Activated effector memory CD4-positive, alpha-beta T cell treated with Interleukin-2 at 50 U/mL for 16 hours (primary cell): ENCODE measurements around the gene CNOT8.

Experiments
- DNase-seq: peaks from one replicate; pipeline ENCODE4 v3.0.0-alpha.2; 2020

The CNOT8 gene

GRCh38 chr5:154836225-154836624 is 22.2 kb upstream of the CNOT8 start:
- no peak for DNase-seq

DNA sequence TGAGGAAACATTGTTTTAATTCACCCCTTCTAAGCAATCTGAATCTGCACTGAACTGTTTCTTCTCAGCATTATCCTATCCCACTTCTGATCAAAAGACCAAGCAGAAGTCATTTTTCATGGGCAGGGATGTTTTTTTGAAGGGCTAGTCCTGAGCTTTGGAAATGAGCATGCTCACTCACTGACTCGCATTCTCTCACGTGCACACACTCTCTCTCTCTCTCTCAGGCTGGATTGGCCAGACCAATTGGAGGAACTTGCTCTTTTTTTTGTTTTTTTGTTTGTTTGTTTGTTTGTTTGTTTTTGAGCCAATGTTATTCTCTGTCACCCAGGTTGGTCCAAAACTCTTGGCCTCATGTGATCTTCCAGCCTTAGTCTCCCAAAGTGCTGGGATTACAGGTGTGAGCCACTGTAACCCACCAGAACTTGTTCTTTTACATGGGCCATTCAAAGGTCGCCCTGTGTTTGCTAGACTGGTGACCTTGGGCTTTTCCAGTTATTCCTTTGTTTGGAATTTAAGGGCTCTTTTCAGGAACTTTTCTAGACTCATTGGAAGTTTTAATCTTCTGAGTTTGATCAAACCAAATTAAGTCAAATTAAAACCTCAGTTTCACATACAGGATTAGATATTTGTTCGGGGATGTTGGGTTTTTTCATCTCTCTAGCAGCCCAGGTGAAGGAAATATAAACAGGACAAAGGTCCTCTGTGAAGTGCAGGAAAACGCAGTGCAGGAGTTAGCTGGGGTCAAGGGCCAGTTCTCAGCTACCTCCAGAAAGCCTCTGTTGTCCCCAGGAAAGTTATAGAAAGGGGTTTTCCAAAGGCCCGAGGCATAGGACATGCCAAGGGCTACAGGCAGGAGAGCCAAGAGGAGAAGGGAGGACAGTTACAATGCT is 21.2 kb upstream of the CNOT8 start:
- DNase-seq: no peak

DNA sequence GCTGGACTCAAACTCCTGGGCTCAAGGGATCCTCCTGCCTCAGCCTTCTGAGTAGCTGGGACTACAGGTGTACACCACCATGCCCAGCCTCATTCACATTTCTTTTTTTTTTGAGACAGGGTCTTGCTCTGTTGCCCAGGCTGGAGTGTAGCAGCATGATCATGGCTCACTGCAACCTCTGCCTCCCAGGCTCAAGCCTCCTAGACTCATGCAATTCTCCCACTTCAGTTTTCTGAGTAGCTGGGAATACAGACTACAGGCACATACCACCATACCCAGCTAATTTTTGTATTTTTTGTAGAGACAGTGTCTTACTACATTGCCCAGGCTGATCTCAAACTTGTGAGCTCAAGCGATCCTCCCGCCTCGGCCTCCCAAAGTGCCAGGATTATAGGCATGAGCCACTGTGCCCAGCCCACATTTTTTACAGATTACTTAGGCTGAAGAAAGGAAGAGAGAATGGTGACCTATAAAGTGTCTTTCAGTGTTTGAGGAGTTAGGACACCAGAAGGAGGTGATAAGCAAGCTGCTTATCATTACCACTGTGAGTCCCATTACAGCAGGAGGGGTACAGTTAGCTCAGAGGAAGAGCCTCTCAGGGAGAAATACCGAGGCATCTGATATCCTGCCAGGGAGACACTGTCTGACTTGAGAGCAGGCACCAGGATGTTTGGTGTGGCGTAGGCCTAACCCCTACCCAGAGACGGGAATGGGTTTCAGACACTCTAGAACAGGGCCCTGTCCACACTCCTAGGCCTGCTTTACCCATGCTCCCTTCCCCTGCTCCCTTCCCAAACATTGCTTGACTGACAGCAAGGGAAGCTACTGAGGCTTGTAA is 17.8 kb upstream of the CNOT8 start:
- no peak for DNase-seq

- no peak for DNase-seq
Observed at GRCh38 chr5:154841273-154841661, 17.2 kb upstream of the CNOT8 start.

DNA sequence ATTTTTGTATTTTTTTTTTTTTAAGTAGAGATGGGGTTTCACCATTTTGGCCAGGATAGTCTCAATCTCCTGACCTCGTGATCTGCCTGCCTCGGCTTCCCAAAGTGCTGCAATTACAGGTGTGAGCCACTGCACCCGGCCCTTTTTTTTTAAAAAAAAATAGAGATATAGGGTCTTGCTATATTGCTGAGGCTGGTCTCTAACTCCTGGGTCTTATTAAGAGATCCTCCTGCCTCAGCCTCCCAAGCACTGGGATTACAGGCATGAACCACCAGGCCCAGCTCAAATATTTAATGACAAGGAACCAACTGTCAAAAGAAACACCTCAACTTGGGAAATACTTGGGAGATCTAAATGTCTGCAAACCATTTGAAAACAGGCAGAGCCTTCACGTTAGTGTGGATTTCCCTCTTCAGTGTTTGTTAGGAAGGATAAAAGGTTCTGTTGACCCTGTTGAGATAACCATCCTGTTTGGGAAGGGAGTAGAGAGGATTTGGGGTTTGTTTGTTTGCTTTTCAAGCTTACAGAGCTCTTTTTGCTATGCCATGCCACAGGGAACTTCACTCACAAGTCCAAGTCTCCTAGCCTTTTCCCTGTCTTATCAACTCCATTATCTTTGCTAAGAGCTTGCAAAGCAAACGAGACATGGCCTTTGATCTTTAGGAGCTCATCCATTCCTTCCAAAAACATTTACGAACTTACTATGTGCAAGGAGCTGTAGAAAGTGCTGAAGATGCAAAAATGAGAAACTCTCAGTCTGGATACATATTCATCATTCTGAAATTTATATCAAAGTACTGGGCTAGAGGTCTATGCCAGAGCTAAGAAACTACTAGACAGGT is 15.5 kb upstream of the CNOT8 start:
- DNase-seq: no peak

- no peak for DNase-seq
Observed at GRCh38 chr5:154844809-154845208, 13.6 kb upstream of the CNOT8 start.

DNA sequence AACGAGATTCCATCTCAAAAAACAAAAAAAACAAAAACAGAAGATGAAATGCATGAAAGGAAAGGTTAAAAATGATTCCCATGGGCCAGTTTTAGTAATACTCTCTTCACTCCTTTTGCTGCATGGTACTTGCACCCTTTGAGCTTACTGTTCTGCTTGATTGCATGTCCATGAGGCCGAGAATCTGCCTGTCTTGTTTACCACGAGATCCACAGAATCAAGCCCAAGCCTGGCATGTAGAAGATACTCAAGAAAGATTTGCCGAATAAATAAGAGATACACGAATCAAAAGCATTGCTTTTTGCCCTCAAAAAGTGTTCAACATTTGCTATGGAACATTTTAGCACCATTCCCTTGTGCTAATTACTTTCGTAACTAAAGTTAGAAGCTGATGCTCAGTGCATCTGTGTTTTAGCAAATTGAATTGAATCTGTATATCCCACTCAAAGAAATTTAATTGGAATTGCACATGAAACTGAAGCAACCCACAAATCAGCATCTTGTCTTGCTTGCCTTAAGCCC is 9.1 kb upstream of the CNOT8 start:
- no peak for DNase-seq

DNA sequence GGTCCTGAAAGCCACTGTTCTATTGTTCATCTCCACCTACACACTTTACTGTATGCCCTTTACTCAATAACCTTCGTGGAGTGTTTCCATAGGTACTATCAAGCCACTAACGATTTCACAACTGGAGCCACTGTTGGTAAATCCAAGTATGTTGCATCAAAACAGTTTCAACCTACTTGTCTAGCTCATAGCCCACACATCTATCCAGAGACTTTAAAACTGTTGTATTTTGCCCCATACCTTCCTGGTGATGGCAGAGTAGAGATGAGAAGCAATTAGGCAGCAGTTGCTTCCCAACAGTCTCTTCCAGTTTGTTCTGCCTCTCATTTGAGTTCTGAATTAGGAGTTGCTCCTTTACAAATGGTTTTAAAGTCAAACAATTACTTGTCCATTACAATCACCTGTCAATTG is 8.6 kb upstream of the CNOT8 start:
- no peak for DNase-seq

DNA sequence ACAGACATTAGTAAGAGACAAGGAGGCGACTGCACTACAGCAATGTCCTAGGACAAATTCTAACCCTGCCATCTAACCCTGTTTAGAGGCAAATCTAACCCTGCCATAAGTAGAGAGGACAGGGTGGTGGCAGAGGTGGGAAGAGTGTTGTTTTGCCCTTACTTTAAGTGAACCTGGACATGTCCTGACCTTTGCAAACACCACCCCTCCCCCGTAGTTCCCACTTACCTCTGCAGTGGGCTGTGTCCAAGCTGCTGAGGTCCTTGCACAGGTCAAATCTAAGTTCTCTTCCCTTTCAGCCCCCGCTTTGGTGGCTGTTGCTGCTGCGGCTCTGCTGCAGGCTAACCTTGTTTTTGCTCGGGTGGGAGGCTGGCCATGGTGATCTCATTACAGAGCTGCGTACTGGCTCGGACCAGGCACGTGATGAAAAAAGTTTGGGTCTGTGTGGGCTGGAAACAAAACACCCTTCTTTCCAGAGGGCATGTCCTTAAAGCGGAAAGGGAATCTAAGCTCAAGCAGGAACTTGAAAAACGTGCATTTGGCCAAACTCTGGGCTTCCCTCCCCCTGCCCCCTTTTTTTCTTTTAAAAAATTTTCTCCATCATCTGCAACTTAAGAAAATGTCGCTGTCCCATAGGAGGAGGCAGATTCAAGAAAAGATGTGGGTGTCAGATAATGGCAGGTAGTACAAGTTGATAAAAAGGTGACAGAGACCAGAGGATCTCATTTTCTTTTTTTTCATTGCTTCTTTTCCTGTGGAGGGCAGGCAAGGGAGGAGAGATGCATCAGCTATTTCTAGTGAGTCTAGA is 8.0 kb upstream of the CNOT8 start, which contains the start of gene FAXDC2:
Gene FAXDC2, minus strand, starts transcription at position 349 of the 808 bp plus-strand sequence. CDS start 12,425 bp downstream, outside the sequence.
- DNase-seq: no peak

- DNase-seq: no peak
Observed at GRCh38 chr5:154851351-154851750, 7.1 kb upstream of the CNOT8 start.

DNA sequence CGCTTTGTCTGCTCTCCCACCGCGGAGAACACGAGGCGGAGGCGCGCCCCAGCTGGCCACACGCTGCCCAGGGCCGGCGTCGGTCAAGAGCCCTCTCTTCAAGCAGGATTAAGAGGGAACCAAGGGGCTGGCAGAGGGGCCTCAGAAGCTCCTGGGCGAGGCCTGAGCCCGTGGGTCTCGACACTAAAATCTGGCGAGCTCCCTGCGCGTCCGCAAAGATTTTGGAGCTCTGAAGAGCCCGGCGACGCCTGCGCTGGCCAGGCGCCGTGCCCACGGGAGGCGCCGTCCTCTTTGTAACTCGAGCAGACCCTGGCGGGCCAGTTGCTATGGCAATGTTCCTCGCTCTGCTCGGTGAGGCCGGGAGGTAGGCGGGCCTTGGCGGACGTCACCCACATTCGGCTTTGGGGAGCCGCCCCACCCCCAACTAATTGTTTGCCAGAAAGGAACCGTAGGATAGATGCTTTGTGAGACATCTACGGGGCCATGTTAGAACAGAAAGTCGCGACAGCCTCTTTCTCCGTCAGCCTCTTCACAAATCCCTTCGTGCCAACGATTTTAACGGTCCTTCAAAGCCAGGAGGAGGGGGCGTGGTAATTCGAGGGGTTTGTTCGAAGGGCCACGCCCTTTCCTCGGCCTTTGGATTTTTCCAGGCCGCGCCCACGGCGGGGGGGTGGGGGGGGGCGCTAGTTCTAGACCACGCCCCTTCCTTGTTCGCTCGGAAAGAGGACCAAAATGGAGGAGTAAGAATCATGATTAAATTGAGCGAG is 714 bp upstream of the CNOT8 start:
- peak; percentile 79 for DNase-seq

GRCh38 chr5:154858972-154859871 is 795 bp downstream of the CNOT8 start:
- no peak for DNase-seq

GRCh38 chr5:154860123-154860522 is 1.7 kb downstream of the CNOT8 start:
- no peak for DNase-seq

- DNase-seq: no peak
Observed at GRCh38 chr5:154860765-154861164, 2.3 kb downstream of the CNOT8 start.

DNA sequence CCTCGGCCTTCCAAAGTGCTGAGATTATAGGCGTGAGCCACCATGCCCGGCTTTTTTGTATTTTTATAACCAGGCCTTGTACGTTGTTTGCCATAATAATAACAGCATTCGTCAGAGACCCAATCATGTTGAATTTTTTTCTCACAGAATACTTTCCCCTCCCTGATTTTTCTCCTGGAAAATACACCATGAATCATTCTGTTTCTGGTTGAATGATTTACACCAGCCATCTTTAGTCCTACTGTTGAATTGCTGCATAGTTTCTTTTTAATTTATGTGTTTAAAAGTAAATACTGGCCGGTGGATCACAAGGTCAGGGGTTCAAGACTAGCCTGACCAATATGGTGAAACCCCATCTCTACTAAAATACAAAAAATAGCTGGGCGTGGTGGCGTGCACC is 3.5 kb downstream of the CNOT8 start:
- no peak for DNase-seq

- DNase-seq: no peak
Observed at GRCh38 chr5:154862766-154863165, 4.3 kb downstream of the CNOT8 start.

- DNase-seq: no peak
Observed at GRCh38 chr5:154863291-154864080, 5.1 kb downstream of the CNOT8 start.

DNA sequence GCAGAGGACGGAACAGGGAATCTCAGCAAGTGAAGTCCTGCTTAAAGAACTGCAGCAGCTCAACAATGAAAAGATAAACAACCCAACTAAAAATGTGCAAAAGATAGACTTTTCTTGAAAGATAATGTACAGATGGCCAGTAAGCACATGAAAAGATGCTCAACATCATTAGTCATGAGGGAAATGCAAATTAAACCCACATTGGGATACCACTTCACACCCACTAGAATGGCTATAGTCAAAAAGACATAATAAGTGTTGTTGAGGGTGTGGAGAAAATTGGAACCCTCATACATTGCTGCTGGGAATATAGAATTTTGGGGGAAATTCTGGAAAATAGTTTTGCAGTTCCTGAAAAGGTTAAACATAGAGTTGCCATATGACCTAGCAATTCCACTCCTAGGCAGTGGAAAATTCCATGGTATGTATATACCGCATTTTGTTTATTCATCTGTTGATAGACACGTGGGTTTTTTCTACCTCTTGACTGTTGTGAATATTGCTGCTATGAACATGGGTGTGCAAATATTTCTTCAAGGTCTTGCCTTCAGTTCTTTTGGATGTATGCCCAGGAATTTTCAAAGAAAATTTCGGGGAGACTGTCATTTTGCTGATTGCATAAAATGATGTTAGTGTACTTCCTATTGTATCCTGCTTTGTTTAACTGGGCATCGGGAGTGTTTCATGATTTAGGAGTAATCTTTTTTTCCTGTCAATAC is 7.2 kb downstream of the CNOT8 start:
- DNase-seq: no peak
